Fibroblast of skin of right quadriceps (primary cell): ENCODE data around the gene SLC35A4.
A peak's percentile ranks its signal among the peaks of the same experiment; 100 is the strongest.

ENCODE experiments used
- DNase-seq: peaks from one replicate; pipeline ENCODE4 v3.0.0-alpha.2; 2013

Gene SLC35A4

DNA sequence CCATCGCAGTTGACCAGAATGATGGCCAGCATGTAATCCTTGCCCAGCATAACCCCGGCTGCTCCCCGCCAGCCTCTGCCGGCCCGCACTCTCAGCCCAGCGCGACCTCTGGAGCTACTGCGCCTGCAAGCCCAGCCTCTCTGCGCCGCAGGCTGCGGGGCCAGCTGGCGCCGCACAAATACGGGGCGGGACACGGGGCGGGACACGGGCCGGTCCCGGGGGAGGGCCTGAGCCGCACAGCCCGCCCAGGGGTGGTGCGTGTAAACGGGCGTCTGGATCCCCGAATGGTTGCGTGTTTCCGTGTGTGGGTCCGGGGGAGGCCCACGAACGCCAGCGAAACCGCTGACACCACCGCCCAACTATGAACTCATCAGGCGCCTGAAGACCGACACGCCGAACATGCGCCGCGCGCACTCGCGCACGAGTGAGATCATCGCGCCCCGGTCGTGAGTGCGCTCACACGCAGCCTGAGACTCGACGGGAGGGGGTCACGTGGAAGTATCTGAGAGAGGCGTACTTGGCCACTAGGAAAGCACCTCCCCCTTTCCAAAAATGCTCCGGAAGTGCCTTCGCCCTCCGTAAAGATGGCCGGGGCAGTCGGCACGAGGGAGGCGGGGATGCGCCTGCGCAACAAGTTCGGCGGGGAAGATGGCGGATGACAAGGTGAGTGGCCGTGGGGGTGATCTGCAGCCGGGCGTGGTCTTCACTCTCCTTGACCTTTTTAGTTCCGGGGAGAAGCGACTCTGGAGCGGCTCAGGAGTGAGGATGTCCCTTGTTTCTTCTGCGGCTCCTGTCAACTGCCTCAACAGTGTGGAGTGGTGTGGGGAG is at the start of gene SLC35A4, which contains the start of gene APBB3:
TSS of gene SLC35A4 (plus strand) at position 633 of the 828 bp plus-strand sequence. CDS start 2,342 bp downstream, outside the sequence.
TSS of gene APBB3 (minus strand) at position 403 of the 828 bp plus-strand sequence. CDS start at position 50, 353 bp downstream.
- DNase-seq, result peak; percentile 98

GRCh38 chr5:140524003-140524402 is 40.6 kb upstream of the SLC35A4 start:
- no peak for DNase-seq

GRCh38 chr5:140540227-140540626 is 24.4 kb upstream of the SLC35A4 start:
- no peak for DNase-seq

- no peak for DNase-seq
Measured at GRCh38 chr5:140542972-140543371, 21.7 kb upstream of the SLC35A4 start.

- DNase-seq, result no peak
Measured at GRCh38 chr5:140544986-140545385, 19.6 kb upstream of the SLC35A4 start.

DNA sequence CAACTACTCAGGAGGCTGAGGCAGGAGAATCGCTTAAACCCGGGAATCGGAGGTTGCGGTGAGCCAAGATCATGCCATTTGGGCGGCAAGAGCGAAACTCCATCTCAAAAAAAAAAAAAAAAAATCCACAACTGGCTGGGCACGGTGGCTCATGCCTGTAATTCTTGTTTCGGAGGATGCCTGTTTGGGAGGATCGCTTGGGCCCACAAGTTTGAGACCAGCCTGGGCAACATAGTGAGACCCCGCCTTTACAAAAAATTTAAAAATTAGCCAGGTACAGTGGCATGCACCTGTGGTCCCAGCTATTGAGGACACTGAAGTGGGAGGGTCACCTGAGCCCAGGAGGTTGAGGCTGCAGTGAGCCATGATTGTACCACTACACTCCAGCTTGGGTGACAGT is 19.0 kb upstream of the SLC35A4 start:
- DNase-seq, result no peak

GRCh38 chr5:140546851-140547507 is 17.6 kb upstream of the SLC35A4 start:
- no peak for DNase-seq

DNA sequence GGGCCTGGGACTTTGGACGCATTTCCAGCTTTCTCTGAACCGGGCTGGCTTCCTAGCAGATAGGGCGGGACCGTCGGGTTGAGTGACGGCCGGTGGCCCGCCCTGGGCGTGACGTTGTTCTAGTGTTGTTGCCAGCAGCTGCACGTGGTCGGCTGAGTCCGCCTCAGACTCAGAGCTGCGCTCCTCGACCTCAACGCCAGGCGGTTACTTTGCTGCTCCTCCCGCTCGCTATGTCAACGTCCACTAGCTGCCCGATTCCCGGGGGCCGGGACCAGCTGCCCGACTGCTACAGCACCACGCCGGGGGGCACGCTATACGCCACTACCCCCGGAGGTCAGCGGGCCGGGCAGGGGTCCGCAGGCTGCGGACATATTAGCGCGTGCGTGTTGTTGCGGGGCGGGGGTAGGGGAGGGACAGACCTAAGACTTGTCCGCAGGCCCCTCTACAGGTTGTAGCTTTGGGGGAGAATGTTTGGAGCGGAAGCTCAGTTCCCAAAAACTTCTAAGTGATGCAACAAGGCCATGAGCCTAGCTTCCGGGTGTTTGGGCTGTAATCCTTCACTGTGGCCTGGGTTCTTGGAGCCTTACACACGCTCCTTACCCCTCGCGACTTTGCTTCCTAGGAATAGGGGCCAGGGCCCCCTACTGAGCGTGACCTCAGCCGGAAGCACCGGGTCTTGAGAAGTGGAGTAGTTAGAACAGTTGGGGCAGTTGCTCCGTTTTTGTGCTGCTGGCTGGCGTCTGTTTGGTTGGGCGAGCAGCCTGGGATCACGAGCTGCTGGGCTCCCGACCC is 16.9 kb upstream of the SLC35A4 start, which contains the start of gene EIF4EBP3:
TSS of gene EIF4EBP3 (plus strand) at position 155 of the 792 bp plus-strand sequence. CDS start at position 231, 76 bp downstream.
- DNase-seq, result peak; percentile 90

GRCh38 chr5:140548300-140548688 is 16.3 kb upstream of the SLC35A4 start:
- DNase-seq, result no peak

GRCh38 chr5:140548791-140549190 is 15.8 kb upstream of the SLC35A4 start:
- DNase-seq, result no peak

DNA sequence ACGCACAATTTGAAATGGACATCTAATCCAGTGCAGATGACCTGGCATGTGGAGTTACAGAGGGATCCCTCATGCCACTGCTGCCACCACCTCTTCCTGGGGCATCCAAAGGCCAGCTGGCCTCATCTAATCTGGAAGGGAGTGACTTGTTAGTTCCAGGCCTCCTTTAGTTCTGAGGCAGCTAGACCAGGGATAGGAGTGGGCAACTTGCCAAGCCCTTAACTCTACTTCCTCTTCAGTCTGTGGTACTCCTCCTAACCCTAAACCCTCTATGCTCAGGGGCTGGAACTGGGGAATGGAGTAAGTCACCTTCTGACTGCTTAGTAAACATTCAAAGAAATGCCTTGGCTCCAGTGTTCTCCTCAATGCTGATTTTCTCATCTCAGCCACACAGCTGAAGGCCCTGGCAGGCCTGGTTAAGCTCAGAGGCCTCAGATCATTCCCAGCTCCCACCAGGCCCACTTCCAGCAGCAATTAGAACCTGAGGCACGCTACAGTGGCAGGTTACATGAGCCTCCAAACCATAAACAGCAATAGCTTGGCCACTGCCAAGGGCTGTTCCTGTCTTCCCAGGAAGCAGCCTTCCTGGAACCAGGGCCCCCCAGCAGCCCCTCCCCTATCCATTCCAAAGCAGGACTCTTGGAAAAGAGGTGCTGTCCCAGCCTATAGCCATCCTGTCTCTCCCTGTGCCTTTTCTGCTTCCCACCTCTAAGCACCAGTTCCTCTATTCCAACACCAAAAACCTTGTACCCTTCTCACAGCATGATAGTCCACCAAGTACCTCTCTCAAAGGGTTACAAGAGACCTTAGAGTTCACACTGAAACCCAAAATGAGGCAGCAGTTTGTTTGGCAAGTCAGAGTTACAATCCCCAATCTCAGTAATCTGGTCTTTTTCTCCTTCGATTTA is 15.1 kb upstream of the SLC35A4 start:
- DNase-seq, result no peak

DNA sequence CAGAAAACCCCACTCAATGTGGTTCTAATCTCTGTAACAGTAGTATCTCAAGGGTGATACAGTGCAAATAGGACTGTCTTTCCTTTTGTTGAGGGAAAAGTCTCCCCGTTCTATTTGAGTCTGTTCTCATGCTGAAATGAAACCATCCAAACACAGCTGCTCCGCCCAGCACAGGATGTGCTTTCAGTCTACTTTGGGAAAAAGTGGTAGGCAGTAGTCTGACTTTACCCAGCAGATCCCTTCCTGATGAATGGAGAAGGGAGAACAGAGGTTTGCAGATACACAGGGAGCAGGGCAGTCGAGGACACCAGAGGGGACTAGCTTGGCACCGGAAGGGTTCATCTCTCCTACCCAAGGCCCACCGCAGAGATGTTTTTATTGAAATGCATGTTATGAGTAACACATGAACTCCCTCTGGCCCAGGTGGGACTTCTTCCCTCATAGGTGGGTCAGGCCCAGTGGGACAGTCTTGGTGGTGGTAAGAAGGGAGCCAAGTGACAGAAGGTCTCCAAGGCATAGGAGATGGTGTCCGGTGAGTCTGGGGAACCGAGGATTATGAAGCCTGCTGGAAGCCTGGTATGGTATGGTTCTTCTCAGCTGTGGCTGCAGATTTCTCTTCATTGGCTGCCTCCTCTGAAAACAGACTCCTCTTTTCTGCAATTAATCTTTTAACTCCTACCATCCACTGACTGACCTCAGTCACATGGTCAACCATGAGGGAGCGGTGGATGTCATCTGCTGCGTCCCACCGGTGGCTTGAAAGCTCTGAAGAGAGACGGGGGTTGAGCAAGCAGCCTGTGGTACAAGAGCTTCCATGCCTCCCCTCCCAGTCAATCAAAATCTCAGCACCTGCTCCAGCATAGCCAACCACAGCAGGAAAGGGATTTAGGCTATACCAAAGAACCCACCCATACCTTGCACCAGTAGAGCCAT is 14.2 kb upstream of the SLC35A4 start:
- no peak for DNase-seq

- DNase-seq, result no peak
Measured at GRCh38 chr5:140551872-140552271, 12.8 kb upstream of the SLC35A4 start.

GRCh38 chr5:140553657-140554056 is 11.0 kb upstream of the SLC35A4 start:
- no peak for DNase-seq

GRCh38 chr5:140554454-140554853 is 10.2 kb upstream of the SLC35A4 start:
- no peak for DNase-seq

DNA sequence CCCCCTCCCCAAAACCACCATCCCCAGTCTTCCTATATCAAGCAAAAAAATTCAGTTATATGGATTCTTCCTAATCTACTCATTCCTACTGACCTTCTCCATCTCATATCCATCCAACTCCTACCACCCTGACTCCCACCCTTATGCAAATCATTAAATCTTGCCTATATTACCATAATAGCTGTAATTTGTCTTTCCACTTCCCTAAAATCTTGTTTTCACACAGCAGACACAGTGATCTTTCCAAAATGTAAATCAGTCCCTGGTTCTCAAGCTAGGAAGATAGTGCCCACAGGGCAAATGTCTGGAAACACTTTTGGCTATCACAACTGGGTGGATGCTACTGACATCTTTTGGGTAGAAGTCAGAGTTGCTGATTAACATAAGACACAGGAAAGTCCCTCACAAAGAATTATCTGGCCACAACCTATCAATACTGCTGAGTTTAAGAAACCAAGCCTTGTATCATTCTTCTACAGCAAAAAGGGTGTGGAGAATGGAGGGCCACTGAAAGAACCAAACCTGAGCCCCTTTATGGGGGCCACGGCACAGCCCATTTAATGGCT is 8.8 kb upstream of the SLC35A4 start:
- DNase-seq, result no peak

GRCh38 chr5:140556438-140556837 is 8.2 kb upstream of the SLC35A4 start:
- no peak for DNase-seq

DNA sequence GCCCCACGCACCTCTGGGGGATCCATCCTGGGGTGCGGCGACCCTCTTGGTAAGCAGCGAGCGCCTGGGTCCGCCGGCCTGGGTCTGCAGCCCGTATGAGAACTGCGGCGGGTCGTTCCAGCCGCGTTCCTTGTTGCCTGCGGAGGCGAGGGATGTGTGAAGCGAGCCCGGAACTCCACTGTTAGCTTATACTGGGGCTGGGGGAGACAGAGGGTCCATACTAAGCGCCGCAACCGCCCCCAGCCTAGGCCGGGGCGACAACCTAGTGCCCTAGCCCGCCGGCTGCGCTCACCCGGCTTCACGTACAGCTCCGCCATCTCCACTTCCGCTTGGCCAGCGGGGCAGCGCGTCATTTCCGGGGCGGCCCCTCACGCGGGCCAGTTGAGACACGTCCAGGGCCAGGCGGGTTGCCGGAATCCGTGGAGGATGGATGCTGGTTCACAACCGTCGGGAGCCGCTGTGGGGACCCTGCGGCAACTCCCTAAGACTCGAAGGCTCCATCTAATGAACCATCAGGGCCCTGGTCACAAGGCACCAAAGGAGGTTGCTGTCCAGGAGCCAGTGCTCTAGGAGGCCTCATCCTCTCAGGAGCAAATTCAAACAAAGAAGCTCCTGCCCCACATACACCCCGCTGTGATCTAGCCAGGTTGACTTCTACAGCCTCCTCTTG is 7.4 kb upstream of the SLC35A4 start, which contains the start of gene SRA1:
TSS of gene SRA1 (minus strand) at position 338 of the 670 bp plus-strand sequence. CDS start at position 317, 21 bp downstream.
- peak; percentile 88 for DNase-seq

GRCh38 chr5:140557965-140558364 is 6.7 kb upstream of the SLC35A4 start:
- DNase-seq, result no peak

DNA sequence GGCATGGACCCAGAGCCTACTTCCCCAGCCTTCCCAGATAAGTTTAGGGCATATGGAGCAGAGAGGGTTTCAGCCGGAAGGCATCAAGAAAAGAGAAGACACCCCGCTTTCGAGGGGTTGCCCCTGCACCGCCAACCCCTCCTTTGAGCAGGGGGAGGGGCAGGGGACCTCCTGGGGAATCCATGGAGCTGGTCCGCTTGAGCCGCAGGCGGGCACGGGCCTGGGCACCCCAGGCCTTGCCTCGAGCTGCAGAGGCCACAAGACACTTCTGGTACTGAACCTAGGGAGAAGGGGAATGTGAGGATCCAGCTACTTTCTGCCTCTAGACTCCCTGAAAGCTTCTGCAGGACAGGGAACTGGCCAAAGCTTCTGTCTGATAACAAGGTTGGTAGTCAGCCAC is 6.1 kb upstream of the SLC35A4 start:
- no peak for DNase-seq
